Right lobe of liver (tissue), 4 donors: ENCODE data around the gene DUOX2.

Experiments
- CTCF ChIP-seq, 4 donors: fragments of 200-600 bp in 3 of 4; fragments of 450-650 bp in 1 of 4; IDR thresholded peaks; one replicate each; pipeline versions ENCODE4 v1.5.1 to v1.8.0; 2016 to 2022; ENCODE audit warnings: antibody characterized with exemption in 4 of 4, mild to moderate bottlenecking in 2 of 4
- POLR2A ChIP-seq: fragments of 450-650 bp; IDR thresholded peaks from one replicate; pipeline ENCODE4 v1.6.1; 2017; ENCODE audit warnings: antibody characterized with exemption, mild to moderate bottlenecking
- donor health status: DM: no; HTN: no; CAD: no.
- donor health status: DM: no; HTN: no; CAD: no.
- donor health status: DM: no; HTN: yes; CAD: no.

GRCh38 chr15:45091161-45091560, 22.8 kb downstream of the DUOX2 start:
- no peak for TF ChIP-seq CTCF (IDR thresholded peaks at IDR 0.05)
- no peak for TF ChIP-seq POLR2A
